Effector CD4-positive, alpha-beta T cell (primary cell): Measurements from ENCODE around the gene PELI1.

ENCODE experiments used
- DNase-seq: peaks from one replicate; pipeline ENCODE4 v3.0.0-alpha.2; 2020

Gene PELI1

GRCh38 chr2:64153811-64154210 lies 9.6 kb upstream of the PELI1 start:
- no peak for DNase-seq

DNA sequence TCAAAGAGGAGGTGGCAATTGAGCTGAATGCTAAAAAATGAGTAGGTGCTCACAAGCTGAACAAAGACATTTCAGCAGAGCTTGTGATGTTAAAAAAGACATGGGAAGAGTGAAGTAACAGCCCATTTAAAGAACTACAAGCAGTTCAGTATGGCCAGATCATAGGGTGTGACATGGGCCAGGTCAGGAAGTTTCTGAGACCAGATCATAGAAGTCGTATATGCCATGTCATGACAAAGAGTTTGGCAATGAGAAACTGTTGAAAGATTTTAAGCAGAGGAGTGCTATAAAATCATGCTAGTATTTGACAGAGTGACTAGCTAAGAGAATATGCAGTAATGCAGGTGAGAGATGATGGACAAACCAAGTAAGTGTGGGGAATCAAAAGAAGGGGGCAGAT lies 7.3 kb upstream of the PELI1 start:
- no peak for DNase-seq

GRCh38 chr2:64145714-64146113 lies 1.5 kb upstream of the PELI1 start:
- DNase-seq: no peak

GRCh38 chr2:64145119-64145518 lies 899 bp upstream of the PELI1 start:
- no peak for DNase-seq

- DNase-seq: peak; percentile 37
Measured at GRCh38 chr2:64143169-64144056, 807 bp downstream of the PELI1 start.

- DNase-seq: no peak
Measured at GRCh38 chr2:64142741-64143168, 1.5 kb downstream of the PELI1 start.

DNA sequence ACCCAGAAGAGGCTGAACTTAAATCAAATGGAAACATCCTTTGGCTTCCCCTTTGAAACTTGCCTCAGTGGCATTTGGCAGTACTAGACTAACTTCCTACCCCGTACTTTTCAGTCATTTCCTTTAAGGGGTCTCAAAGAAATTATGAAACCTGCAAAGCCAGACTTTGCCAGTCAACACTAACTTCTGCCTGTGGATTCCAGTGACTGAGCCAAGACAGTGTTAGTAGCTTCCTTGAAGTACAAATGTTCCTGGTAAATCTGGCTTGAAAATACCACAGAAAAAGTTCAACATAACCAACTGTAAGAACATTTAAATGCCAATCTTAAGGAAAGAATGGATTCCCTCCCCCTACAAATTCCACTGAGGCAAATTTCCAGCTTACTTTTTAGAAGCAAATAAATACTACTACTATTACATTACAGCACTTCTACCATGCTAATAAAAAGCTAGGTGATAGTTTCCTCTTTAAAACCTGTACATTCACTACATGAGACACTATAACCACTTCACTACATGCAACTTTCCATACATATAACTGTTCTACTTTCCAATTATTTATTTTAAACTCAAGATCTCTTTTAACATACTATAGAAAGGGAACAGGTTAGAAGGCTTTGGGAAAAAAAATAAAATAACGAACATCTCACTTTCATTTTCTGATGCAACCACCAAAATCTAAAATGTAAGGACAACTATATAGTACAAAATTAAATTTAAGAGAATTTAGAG lies 2.4 kb downstream of the PELI1 start:
- no peak for DNase-seq

DNA sequence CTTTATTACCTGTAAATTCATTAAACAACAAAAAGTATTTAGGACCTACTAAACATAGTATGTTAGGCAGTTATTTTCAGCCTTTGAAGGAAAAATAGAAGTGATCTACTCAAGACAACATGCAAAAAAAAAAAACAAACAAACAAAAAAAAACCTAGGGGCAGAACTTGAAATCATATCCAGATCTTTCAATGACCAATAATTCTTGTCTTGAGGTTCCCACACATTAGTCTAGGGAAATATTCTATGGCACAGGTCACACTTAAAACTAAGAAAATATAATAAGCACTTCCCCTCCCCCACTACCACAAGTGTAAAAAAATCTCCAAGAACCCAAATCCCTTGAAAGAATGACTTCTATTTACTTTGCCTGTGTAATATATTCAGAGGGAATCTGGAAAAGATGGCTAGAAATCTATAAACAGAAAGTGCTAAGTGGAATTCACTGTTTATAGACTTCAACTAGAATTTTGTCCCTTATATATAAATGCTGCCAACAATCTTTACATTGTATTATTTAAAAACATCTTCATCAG lies 3.5 kb downstream of the PELI1 start:
- DNase-seq: no peak

DNA sequence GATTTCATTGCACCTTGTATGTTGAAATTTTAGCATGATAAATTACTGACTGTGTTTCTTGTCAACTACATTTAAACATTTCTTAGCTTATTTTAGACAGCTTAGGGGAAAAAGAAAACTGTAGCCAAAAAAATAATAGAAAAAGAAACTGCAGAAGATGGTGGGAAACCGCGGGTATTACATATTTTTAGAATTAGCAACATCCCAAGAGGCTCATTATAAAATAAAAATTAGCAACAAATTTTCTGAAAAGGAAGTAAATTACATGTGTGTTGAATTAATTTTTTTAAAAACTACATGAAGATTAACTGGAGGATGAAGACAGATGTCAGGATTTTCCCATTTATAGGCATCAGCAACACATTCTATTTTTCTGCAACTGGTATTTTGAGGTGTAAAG lies 4.3 kb downstream of the PELI1 start:
- no peak for DNase-seq

DNA sequence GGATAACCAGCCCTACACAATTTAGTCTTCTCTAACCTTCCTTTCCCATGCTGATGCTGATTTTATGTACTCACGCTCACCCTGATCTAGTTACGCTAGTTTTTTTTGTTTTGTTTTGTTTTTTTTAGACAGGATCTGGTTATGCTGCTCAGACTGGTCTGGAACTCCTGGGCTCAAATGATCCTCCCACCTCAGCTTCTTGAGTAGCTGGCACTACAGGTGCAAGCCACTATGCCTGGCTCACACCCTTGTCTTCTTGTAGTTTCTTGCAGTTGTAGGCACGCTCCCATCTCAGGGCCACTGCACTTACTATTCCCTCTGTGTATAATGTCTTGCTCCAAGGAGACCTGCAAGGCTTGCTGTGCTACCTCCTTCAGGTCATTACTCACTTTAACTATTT lies 6.2 kb downstream of the PELI1 start:
- no peak for DNase-seq

DNA sequence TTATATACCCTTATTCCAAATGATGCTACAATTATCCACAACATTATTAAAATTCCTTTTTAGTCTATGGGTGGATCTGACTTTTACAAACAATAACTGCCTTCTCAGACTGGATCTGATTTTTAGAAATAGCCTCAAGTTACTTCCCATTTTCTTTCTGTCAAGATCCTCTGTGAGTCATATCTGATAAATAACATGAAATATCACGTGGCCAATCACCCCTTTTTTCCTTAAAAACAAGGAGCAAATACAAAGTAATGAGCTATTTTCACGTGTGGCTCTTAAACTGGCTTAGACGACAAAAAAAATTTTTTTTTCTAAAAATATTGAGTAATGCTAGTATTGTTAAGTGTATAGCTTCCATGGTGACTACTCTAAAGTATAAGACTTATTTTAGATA lies 6.7 kb downstream of the PELI1 start:
- no peak for DNase-seq

- no peak for DNase-seq
Measured at GRCh38 chr2:64135421-64135820, 8.8 kb downstream of the PELI1 start.

GRCh38 chr2:64134813-64135212 lies 9.4 kb downstream of the PELI1 start:
- DNase-seq: no peak

DNA sequence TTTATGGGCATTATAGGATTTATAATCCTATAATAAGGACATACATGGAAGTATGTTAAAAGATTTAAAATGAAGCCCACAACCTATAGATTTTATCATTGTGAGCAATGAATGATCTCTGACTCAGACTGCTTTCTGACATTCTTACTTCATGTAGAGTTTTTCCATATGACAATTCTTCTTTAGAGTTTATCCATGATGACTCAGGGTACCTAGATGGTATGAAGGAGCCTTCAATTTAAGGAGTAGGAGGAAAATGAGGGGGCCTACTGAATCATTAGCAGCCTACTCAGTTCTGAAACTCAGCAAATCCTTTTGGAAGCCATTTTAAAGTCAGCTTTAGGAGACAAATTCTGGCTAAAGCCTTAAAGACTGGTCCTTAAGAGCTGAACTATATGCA lies 10.4 kb downstream of the PELI1 start:
- DNase-seq: no peak

GRCh38 chr2:64133354-64133753 lies 10.9 kb downstream of the PELI1 start:
- DNase-seq: no peak

DNA sequence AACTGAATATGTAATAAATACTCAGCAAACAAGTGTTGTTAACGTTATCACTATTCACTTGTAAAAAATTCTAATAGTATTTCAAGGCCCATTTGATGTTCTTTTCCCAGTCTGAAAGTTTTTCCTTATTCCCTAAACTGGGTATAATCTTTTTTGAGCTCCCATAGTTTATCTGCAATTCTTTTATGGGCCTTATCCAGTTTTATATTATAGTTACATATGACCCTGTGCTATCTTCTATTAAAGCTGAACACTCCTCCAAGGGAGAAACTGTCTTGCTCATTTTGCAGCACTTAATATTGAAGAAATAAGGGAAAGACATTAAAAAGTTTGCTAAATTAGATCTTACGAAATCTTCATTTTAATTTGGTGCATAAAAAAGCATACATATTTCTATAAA lies 13.9 kb downstream of the PELI1 start:
- DNase-seq: no peak

DNA sequence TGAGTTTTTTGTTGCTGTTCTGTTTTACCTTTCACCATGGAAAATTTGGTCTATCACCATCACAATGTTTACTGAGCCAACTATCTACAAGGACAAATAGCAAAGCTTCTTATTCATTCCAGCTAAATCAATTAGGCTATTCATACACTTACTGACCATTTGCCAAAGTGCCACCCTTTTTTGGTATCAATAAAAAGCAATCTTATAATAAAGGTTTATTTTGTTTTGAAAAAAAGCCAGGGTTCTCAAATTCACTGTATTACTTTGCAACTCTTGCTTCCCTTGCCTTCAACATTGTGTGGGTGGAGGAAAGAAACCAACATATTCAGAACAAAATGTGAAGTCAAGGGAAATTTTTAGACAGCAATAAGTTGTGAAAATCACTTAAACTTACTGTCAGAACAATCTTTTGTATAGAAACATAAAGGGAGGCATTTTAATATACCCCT lies 15.3 kb downstream of the PELI1 start:
- DNase-seq: no peak

DNA sequence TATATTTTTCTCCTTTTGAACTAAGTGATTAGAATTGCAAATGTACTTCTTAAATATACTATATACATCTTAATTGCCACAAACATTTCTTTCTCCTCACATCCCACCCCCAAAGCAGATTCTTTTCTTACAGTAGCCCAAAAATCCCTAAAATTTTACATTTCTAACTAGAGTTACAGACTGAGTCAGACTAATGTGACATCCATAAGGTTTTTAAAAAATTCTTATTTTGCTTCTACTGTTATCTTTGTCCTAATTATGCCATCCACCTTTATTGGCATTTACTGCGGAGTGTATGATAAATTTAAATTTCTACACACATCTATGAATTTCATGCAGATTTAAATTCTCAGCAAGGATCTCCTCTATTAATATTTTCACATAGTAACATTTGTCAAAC lies 15.8 kb downstream of the PELI1 start:
- no peak for DNase-seq

DNA sequence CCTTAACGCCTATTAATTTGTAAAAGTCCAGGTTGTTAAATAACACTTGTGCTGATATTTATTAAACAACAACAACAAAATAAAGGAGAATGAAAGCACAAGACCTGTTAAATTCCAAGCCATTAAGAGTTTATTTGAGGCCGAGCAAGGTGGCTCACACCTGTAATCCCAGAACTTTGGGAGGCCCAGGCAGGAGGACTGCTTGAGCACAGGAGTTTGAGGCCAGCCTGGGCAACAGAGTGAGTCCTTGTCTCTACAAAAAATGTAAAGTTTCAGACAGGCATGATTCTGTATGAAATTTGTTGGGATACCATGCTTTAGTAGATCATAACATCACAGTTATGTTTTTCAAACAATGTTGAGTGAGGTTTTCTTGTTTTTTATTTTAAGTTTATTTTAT lies 17.1 kb downstream of the PELI1 start:
- DNase-seq: no peak

- no peak for DNase-seq
Measured at GRCh38 chr2:64126601-64127000, 17.6 kb downstream of the PELI1 start.

DNA sequence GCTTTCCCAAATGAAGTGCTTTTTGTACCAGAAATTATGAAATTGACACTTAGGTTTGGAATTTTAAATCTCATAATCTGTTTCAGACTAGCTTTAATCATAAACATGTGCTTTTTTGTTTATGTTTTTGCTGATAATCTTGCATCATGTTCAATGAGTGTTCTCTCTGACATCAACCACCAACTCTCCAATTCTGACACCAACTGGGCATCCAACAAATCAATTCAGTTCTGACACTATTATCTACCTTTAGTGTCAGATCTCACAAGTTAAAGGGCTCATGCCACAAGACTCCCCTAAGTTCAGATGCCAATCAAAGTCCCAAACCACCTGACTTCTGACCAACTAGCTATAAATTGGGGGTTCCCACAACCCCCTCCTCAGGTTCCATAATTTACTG lies 19.6 kb downstream of the PELI1 start:
- DNase-seq: no peak

DNA sequence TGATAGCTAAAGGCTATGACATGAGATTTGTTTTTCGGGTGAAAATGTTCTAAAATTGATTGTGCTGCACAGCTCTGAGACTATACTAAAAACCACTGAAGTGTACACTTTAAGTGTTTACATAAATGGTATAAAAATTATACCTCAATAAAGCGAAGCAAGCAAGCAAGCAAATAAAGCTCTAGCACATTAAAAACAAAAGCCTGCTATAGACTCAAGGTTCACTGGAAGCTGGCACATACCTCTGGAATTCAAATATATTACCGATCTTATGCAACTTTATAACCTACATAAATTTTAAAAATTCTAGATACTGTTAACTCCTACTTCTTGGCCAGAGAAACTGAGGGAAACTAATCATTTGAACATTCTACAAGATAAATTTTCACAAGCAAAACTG lies 20.1 kb downstream of the PELI1 start:
- no peak for DNase-seq

GRCh38 chr2:64123740-64124139 lies 20.5 kb downstream of the PELI1 start:
- DNase-seq: no peak

GRCh38 chr2:64122358-64122757 lies 21.9 kb downstream of the PELI1 start:
- DNase-seq: no peak
